CD4-positive, alpha-beta T cell treated with Interleukin-15 for 4 hours (primary cell): ENCODE measurements around the gene AGBL4.

Experiments
- DNase-seq: peaks from one replicate; pipeline ENCODE4 v3.0.0-alpha.2; 2020; ENCODE audit warnings: low spot score

AGBL4 gene

GRCh38 chr1:49694251-49694827, 329.4 kb downstream of the AGBL4 start:
- no peak for DNase-seq

GRCh38 chr1:49686107-49686506, 337.6 kb downstream of the AGBL4 start:
- DNase-seq: no peak

DNA sequence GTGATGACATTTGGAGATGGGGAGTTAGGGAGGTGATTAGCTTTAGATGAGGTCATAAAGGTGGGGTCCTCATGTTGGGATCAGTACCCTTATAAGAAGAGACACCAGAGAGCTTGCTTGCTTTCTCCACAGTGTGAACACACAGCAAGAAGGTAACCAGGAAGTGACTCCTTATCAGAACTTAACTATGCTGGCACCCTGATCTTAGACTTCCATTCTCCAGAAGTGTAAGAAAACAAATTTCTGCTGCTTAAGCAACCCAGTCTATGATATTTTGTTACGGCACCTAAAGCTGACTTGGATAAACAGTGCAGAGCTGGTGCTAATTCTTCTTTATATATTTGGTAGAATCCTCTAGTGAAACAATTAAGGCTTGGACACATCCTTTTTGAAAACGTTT, 346.0 kb downstream of the AGBL4 start:
- no peak for DNase-seq

DNA sequence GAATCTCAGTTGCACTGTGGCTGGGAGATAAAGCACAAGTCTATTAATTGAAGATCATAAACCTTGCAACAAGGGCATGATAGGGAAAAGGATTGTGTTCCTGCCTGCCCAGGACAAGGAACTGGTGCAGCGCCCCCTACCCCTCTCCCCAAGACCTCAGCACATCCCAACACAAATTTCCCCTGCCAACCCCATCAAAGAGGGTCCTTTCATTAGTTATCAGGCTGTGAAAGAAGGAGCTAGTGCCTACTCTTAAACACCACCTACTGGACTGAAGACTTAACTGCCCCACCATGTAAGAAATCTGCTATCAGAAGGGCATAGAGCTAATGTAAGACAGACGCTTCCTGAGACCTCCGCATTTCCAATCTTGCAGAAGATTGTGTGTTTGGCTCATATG, 372.6 kb downstream of the AGBL4 start:
- DNase-seq: no peak

DNA sequence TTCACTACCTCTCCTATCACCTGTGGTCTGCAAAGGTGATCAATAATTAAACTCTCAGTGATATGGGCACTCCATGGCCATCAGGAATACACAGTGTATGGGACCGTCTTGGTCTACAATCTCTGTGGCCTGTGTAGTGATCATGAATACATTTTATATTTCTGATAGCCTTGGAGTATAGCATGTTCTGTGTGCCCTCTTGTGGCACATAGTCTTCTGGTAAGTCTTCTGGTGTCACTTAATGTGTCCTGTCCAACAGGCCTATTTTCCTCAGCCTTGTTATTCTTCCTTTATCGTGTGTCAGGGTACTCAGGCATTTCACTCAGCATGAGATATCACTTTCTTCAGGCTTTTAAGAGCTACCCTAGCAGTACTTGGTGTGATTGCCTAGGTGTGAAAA, 393.6 kb downstream of the AGBL4 start:
- DNase-seq: no peak

DNA sequence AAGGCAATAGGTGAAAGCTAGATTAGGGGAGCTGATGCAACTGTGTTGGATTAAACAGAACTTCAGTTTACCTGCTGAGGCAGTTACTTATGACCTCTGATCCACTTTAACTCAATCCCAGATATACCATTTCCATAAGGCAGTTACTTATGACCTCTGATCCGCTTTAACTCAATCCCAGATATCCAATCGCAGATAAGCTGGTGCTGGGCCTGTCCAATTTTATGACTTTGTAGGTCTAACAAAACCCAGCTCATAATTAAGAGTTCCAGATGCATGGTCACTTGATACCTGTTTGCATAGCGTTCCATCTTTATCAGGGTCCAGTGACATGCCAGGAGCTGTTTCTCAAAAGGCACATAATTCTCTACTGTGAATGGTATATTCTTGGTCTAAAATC, 396.0 kb downstream of the AGBL4 start:
- no peak for DNase-seq

DNA sequence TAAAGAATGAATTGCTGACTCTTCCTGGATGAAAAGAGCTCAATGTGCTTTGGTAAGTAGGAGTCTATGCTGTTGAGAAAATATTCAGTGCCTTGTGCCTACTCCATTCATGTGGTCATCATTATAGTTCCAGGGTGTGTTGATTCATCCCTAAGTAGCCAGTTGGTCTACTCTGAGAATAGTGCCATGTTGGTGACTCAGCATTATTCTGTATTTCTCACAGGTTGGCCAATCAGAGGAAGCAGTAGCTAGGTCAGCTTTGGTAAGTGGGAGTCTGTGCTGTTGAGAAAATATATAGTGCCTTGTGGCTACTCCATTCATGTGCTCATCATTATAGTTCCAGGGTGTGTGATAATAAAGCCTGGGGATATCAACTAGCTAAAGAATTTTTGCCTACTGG, 397.3 kb downstream of the AGBL4 start:
- DNase-seq: no peak

GRCh38 chr1:49622877-49623276, 400.9 kb downstream of the AGBL4 start:
- no peak for DNase-seq

DNA sequence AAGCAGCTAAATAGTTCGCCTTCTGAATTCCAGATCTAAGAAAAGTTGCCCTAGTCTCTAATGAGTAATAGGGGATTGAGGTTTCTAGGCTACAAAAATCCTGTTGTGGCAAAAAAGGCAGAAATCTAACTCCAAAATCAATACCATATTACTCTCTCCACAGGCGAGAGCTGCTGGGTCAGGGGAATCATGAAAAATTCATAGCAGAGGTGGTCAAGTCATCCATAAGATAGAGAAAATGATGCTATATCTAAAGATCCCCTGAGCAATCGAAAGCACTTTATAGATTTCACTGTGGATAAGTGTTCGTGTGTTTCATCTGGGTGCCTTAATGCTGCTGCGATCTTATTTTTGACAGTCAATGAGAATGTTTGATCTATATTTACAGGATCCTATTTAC, 417.7 kb downstream of the AGBL4 start:
- no peak for DNase-seq

GRCh38 chr1:49597436-49597835, 426.3 kb downstream of the AGBL4 start:
- DNase-seq: no peak

- DNase-seq: no peak
These were observed 447.3 kb downstream of the AGBL4 start for GRCh38 chr1:49576327-49576901.

GRCh38 chr1:49556676-49557234, 467.0 kb downstream of the AGBL4 start:
- DNase-seq: no peak

DNA sequence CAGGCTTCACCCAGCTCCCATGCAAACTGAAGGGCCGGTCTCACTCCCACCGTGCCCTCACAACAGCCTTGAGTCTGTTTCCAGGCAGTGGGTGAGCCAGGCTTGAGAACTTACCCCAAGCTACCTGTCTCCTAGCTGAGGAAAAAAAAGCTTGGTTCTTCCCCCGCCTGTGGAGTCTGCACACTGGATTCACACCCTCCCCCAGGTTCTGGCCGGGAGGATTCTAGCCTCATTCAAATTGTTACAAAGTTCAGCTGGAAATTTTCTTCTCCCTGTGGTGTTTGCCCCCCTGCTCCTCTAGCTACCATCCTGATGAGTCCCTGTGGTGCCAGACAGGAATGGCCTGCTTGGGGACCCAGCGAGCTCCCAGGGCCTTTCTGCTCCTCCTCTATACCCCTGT, 471.7 kb downstream of the AGBL4 start:
- no peak for DNase-seq

DNA sequence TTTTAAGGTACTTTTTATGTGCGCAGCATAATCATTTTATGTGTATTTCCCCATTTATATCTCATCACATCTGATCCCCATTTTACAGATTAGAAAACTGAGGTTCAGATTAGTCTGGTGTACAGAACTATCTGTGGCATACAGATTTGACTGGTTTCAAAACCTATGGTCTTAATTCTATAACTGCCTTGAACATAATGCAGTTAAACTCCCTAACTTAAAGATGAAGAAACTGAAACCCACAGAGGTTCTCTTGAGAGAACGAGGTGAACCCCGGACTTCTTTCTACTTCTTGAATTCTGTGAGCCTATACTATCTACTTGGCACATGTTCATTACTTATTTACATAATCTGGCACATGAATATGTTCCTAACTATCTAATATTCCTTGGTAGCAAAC, 479.1 kb downstream of the AGBL4 start:
- no peak for DNase-seq

DNA sequence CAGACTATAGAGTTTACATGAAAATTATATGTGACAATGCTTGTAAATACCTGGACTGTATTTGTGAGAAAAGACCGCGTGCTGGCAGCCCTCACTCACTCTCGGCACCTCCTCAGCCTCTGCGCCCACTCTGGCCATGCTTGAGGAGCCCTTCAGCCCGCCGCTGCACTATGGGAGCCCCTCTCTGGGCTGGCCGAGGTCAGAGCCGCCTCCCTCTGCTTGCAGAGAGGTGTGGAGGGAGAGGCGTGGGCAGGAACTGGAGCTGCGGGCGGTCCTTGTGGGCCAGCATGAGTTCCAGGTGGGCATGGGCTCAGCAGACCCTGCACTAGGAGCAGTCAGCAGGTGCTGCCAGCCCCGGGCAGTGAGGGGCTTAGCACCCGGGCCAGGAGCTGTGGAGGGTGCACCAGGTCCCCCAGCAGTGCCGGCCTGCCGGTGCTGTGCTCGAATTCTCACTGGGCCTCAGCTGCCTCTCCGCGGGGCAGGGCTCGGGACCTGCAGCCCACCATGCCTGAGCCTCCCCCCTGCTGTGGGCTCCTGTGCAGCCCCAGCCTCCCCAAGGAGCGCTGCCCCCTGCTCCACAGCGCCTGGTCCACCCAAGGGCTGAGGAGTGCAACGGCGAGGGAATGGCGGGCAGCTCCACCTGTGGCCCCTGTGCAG, 482.5 kb downstream of the AGBL4 start:
- DNase-seq: no peak

- DNase-seq: no peak
These were observed 496.0 kb downstream of the AGBL4 start for GRCh38 chr1:49527606-49528305.

GRCh38 chr1:49526672-49527071, 497.1 kb downstream of the AGBL4 start:
- DNase-seq: no peak

DNA sequence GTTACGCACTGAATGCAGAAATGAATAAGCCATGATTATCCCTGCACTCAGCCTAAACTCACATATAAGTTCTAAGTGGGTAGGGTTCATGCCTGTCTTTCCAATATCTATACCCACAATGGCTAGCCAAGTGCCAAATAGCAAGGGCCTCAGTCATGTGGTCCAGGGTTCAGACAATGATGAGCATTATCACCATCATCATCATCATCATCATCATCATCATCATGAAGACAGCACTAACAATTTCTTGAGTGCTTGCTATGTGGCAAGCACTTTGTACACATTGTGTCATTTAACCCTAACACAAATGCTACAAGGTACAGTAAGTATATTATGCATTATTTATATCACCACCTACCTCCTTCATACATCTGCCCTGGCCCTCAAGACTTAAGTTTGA, 500.0 kb downstream of the AGBL4 start:
- no peak for DNase-seq

- DNase-seq: no peak
These were observed 556.8 kb downstream of the AGBL4 start for GRCh38 chr1:49466961-49467360.

GRCh38 chr1:49465486-49466185, 558.1 kb downstream of the AGBL4 start:
- DNase-seq: no peak

GRCh38 chr1:49448200-49448599, 575.6 kb downstream of the AGBL4 start:
- no peak for DNase-seq

DNA sequence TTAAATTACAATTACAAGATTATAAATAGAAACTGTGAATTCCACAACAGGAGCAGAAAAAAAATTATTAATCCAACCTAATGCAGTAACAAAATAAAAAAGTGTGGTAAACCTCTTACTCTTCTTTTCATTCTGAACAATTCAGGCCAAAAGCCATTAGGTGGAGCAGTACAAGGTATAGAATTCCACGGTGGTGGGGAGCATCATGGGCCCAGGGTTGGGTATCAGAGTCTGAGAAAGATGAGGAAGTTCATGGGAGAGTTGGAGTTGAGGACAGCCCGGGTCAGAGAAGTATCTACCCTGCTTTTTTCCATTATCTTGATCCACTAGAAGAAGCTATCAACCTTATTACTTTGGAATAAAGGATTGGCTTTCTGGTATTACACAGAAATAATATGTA, 586.9 kb downstream of the AGBL4 start:
- DNase-seq: no peak
